GM18505 (cell line): ENCODE results near the gene A3GALT2.

Source experiments
- ATAC-seq: cut with Tn5 transposase; IDR thresholded peaks from one replicate; pipeline ENCODE4 v1.9.1; 2021; ENCODE audit not compliant: unreplicated experiment
- POLR2A ChIP-seq: IDR thresholded peaks from 4 replicates; pipeline ENCODE4 v1.6.1; 2011; ENCODE audit warnings: borderline replicate concordance; ENCODE audit not compliant: insufficient read depth, insufficient read length; ENCODE audit errors: extremely low read depth

Gene A3GALT2

GRCh38 chr1:33320619-33321165, at the start of gene A3GALT2:
TSS of gene A3GALT2 (minus strand) at chr1:33321098. CDS start at chr1:33321098, 0 bp downstream.
- TF ChIP-seq POLR2A: no peak
- ATAC-seq: no peak

GRCh38 chr1:33370301-33370700, 49.4 kb upstream of the A3GALT2 start:
- no peak for TF ChIP-seq POLR2A
- no peak for ATAC-seq

- TF ChIP-seq POLR2A: no peak
- ATAC-seq: no peak
These were observed 48.9 kb upstream of the A3GALT2 start for GRCh38 chr1:33369764-33370163.

GRCh38 chr1:33369081-33369480, 48.2 kb upstream of the A3GALT2 start:
- ATAC-seq: no peak
- no peak for TF ChIP-seq POLR2A

- no peak for ATAC-seq
These were observed 47.5 kb upstream of the A3GALT2 start for GRCh38 chr1:33368431-33368830.

GRCh38 chr1:33367485-33368405, 46.8 kb upstream of the A3GALT2 start:
- TF ChIP-seq POLR2A: no peak
- ATAC-seq: peak; percentile 59

More at GRCh38 chr1:33368431-33368830, 47.5 kb upstream of the A3GALT2 start:
- TF ChIP-seq POLR2A: no peak

- no peak for TF ChIP-seq POLR2A
- ATAC-seq: no peak
These were observed 46.0 kb upstream of the A3GALT2 start for GRCh38 chr1:33366762-33367484.

GRCh38 chr1:33365560-33365997, 44.7 kb upstream of the A3GALT2 start:
- no peak for TF ChIP-seq POLR2A
- ATAC-seq: no peak

GRCh38 chr1:33364565-33364918, 43.6 kb upstream of the A3GALT2 start:
- ATAC-seq: no peak

GRCh38 chr1:33363470-33363861, 42.6 kb upstream of the A3GALT2 start:
- no peak for TF ChIP-seq POLR2A
- no peak for ATAC-seq

More at GRCh38 chr1:33364565-33364918, 43.6 kb upstream of the A3GALT2 start:
- no peak for TF ChIP-seq POLR2A

- ATAC-seq: no peak
- TF ChIP-seq POLR2A: no peak
These were observed 42.1 kb upstream of the A3GALT2 start for GRCh38 chr1:33363021-33363420.

GRCh38 chr1:33361532-33362235, 40.8 kb upstream of the A3GALT2 start:
- no peak for ATAC-seq
- no peak for TF ChIP-seq POLR2A

- no peak for TF ChIP-seq POLR2A
- ATAC-seq: no peak
These were observed 39.5 kb upstream of the A3GALT2 start for GRCh38 chr1:33360367-33360766.
